Measurements from ENCODE around the gene AXIN2.

The AXIN2 gene

DNA sequence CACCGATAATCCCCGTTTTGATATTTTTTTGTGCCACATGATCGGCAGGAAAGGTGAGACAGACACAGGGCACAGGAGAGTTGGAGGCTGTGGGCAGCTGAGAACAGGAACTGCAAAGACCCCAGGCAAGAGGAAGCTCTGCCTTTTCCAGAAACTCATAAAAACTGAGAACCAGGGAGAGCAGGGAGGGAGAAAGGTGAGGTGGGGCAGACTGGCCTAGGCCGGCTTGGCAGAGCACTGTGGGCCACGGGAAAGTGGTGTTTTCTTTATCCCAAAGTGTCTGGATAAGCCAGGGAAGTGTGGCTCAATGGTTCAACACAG lies 11.8 kb upstream of the AXIN2 start:
- H3K4me3 ChIP-seq (ENCODE audit: low read depth in 1 of 2, low read length in 1 of 2), result no peak overlapping the region
- H3K27ac ChIP-seq, result no peak overlapping the region
- H3K36me3 ChIP-seq, result no peaks in the 10 kb centered on the region
- no peaks in the 10 kb centered on the region for H3K9me3 ChIP-seq
- TF ChIP-seq, protein P1, sequence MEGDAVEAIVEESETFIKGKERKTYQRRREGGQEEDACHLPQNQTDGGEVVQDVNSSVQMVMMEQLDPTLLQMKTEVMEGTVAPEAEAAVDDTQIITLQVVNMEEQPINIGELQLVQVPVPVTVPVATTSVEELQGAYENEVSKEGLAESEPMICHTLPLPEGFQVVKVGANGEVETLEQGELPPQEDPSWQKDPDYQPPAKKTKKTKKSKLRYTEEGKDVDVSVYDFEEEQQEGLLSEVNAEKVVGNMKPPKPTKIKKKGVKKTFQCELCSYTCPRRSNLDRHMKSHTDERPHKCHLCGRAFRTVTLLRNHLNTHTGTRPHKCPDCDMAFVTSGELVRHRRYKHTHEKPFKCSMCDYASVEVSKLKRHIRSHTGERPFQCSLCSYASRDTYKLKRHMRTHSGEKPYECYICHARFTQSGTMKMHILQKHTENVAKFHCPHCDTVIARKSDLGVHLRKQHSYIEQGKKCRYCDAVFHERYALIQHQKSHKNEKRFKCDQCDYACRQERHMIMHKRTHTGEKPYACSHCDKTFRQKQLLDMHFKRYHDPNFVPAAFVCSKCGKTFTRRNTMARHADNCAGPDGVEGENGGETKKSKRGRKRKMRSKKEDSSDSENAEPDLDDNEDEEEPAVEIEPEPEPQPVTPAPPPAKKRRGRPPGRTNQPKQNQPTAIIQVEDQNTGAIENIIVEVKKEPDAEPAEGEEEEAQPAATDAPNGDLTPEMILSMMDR (IDR thresholded peaks at IDR 0.05), result no peak
- H3K27me3 ChIP-seq, result peaks cover 41% of the 10 kb centered on the region
- no peaks in the 10 kb centered on the region for H3K4me1 ChIP-seq (ENCODE audit: control insufficient read depth in 1 of 2, insufficient read depth in 1 of 2, low read depth in 1 of 2, low read length in 1 of 2)

DNA sequence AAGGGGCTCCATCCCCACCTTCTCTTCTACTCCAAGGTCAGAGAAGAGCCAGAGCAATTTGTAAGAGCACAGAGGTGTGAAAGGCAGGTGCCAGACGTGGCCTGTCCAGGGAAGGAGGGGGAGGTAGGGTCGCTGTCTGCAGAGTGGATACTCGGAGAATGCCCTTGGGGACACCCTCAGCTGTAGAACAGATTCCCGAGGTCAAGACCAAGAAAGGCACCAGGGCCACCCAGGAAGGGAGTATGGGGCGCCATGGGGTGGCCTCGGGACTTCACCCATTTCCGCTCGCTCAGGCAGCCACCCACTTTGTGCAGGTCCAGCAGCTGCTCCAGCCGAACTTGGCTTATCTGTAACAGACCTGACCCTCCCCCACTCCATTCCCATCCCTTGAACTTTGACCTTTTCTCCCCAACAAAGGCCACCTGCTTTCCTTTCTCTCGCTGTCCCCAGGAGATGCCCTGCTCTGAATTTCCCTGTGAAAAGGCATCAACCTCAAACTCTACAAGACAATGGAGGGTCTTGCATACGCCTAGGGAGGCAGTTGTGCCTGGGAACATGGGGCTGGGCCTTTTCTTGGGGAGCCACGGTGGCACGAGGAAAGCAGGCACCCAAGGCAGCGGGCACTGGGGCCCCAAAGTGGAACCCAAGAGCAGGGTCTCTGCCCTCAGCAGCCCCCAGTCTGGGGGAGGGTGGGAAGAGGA lies 11.3 kb upstream of the AXIN2 start:
- H3K36me3 ChIP-seq, result no peaks in the 10 kb centered on the region
- no peak overlapping the region for H3K4me3 ChIP-seq (ENCODE audit: low read depth in 1 of 2, low read length in 1 of 2)
- H3K4me1 ChIP-seq (ENCODE audit: control insufficient read depth in 1 of 2, insufficient read depth in 1 of 2, low read depth in 1 of 2, low read length in 1 of 2), result no peaks in the 10 kb centered on the region
- no peaks in the 10 kb centered on the region for H3K9me3 ChIP-seq
- TF ChIP-seq, protein P1 (IDR thresholded peaks at IDR 0.05), result no peak
- peaks cover 41% of the 10 kb centered on the region for H3K27me3 ChIP-seq
- H3K27ac ChIP-seq, result no peak overlapping the region

DNA sequence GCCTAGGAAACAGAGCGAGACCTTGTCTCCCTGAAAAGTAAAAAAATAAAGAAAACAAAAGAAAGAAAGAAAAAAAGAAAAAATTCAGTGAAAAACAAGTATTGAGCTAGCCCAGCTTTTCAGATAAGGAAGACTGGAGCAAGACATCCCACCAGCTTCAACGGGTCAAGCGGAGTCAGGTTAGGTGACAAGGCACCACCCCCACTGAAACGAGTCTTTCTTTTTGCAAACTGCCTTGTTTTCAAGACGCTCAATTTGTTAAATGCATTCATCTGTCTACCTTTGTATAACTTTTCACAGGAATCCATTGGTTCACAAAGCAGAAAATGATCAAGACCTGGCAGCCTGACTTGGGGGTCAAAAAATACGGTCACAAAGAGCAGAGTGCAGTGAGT lies 10.7 kb upstream of the AXIN2 start:
- H3K36me3 ChIP-seq, result no peaks in the 10 kb centered on the region
- no peaks in the 10 kb centered on the region for H3K4me1 ChIP-seq (ENCODE audit: control insufficient read depth in 1 of 2, insufficient read depth in 1 of 2, low read depth in 1 of 2, low read length in 1 of 2)
- H3K27ac ChIP-seq, result no peak overlapping the region
- H3K4me3 ChIP-seq (ENCODE audit: low read depth in 1 of 2, low read length in 1 of 2), result no peak overlapping the region
- H3K9me3 ChIP-seq, result no peaks in the 10 kb centered on the region
- TF ChIP-seq, protein P1 (IDR thresholded peaks at IDR 0.05), result no peak
- H3K27me3 ChIP-seq, result peaks cover 41% of the 10 kb centered on the region

DNA sequence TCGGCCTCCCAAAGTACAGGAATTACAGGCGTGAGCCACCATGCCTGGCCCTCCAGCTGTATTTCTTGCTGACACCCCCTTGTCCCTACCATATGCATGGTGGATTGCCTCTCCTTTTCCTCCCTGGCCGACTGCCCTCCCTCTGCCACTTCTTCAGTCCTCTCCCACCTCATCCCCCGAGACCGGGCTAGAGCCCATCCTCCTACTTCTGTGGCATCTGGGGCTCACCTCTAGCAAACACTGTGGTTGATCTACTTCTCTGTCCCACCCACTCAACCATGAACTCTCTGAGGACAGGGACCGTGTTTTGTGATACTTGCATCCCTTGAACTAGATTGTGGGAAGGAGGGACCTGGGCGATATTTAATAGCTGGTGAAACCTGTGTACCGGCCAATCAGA lies 7.5 kb upstream of the AXIN2 start:
- TF ChIP-seq, protein P1 (IDR thresholded peaks at IDR 0.05), result no peak
- peaks cover 41% of the 10 kb centered on the region for H3K27me3 ChIP-seq
- H3K27ac ChIP-seq, result no peak overlapping the region
- no peaks in the 10 kb centered on the region for H3K9me3 ChIP-seq
- H3K4me3 ChIP-seq (ENCODE audit: low read depth in 1 of 2, low read length in 1 of 2), result no peak overlapping the region
- H3K4me1 ChIP-seq (ENCODE audit: control insufficient read depth in 1 of 2, insufficient read depth in 1 of 2, low read depth in 1 of 2, low read length in 1 of 2), result no peaks in the 10 kb centered on the region
- H3K36me3 ChIP-seq, result no peaks in the 10 kb centered on the region

DNA sequence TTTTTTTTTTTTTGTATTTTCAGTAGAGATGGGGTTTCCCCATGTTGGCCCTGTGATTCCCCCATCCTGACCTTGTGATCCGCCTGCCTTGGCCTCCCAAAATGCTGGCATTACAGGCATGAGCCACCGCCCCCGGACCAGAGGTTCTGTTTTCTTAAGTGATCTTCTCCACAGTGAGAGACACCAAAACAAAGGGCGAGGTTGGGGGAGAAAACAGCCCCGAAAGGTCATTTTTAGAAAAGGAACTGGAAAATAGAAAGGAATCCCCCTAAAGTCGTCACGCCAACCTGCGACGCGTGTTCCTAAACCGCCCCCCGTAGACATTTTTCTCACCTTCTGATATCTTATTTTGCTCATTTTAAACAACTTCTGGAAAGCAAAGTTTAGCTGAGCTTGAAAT lies 6.1 kb upstream of the AXIN2 start:
- H3K4me3 ChIP-seq (ENCODE audit: low read depth in 1 of 2, low read length in 1 of 2), result no peak overlapping the region
- H3K36me3 ChIP-seq, result no peaks in the 10 kb centered on the region
- TF ChIP-seq, protein P1 (IDR thresholded peaks at IDR 0.05), result no peak
- H3K9me3 ChIP-seq, result no peaks in the 10 kb centered on the region
- H3K27ac ChIP-seq, result no peak overlapping the region
- H3K4me1 ChIP-seq (ENCODE audit: control insufficient read depth in 1 of 2, insufficient read depth in 1 of 2, low read depth in 1 of 2, low read length in 1 of 2), result no peaks in the 10 kb centered on the region
- peaks cover 37% of the 10 kb centered on the region for H3K27me3 ChIP-seq
